MM.1S (cell line): ENCODE data around the gene IL17REL.
A peak's percentile ranks its signal among the peaks of the same experiment; 100 is the strongest.

Experiments
- DNase-seq: peaks from one replicate; pipeline ENCODE4 v3.0.0-alpha.2; 2015
- H2AFZ ChIP-seq: fragments of 300-600 bp; sonication (generic); 2 replicates; pipeline ENCODE4 v1.6.0; 2016; ENCODE audit warnings: antibody characterized with exemption, low read length
- H3F3A ChIP-seq: fragments of 300-600 bp; sonication (generic); 2 replicates; pipeline ENCODE4 v1.6.1; 2016; ENCODE audit warnings: mild to moderate bottlenecking, antibody characterized with exemption, low read length, moderate library complexity, mixed read lengths; ENCODE audit not compliant: insufficient read depth
- H3K27ac ChIP-seq: fragments of 300-600 bp; sonication (generic); 2 replicates; pipeline ENCODE4 v1.5.1; 2016; ENCODE audit warnings: mild to moderate bottlenecking, low read length
- H3K27me3 ChIP-seq: fragments of 300-600 bp; sonication (generic); replicated peaks from 2 replicates; pipeline ENCODE4 v1.6.0; 2016; ENCODE audit warnings: low read length; ENCODE audit not compliant: insufficient read depth
- H3K36me3 ChIP-seq: fragments of 300-600 bp; sonication (generic); replicated peaks from 2 replicates; pipeline ENCODE4 v1.6.1; 2016; ENCODE audit warnings: mild to moderate bottlenecking, low read length, mixed read lengths; ENCODE audit not compliant: insufficient read depth
- H3K4me1 ChIP-seq: fragments of 300-600 bp; sonication (generic); 2 replicates; pipeline ENCODE4 v1.6.1; 2016; ENCODE audit warnings: low read length, mixed read lengths
- H3K4me2 ChIP-seq: fragments of 300-600 bp; sonication (generic); 2 replicates; pipeline ENCODE4 v1.6.0; 2016; ENCODE audit warnings: low read depth, low read length
- H3K4me3 ChIP-seq: fragments of 300-600 bp; sonication (generic); 2 replicates; pipeline ENCODE4 v1.5.1; 2016; ENCODE audit warnings: low read length, mixed read lengths
- H3K79me2 ChIP-seq: fragments of 300-600 bp; sonication (generic); 2 replicates; pipeline ENCODE4 v1.6.1; 2016; ENCODE audit warnings: mixed run types, low read length, mixed read lengths
- H3K9ac ChIP-seq: fragments of 300-600 bp; sonication (generic); 2 replicates; pipeline ENCODE4 v1.6.1; 2016; ENCODE audit warnings: low read length, mixed read lengths
- H3K9me2 ChIP-seq: fragments of 300-600 bp; sonication (generic); replicated peaks from 2 replicates; pipeline ENCODE4 v1.6.1; 2016; ENCODE audit warnings: mild to moderate bottlenecking, low read length, mixed read lengths; ENCODE audit not compliant: insufficient read depth
- H3K9me3 ChIP-seq: fragments of 300-600 bp; sonication (generic); replicated peaks from 2 replicates; pipeline ENCODE4 v1.6.1; 2016; ENCODE audit warnings: mild to moderate bottlenecking, low read length, mixed read lengths; ENCODE audit not compliant: insufficient read depth
- H4K20me1 ChIP-seq: fragments of 300-600 bp; sonication (generic); 2 replicates; pipeline ENCODE4 v1.6.1; 2016; ENCODE audit warnings: mild to moderate bottlenecking, low read length, moderate library complexity, mixed read lengths; ENCODE audit not compliant: insufficient read depth
- CTCF ChIP-seq: fragments of 300-600 bp; sonication (generic); IDR thresholded peaks from 2 replicates; pipeline ENCODE4 v1.5.1; 2016; ENCODE audit warnings: antibody characterized with exemption, low read length, mixed read lengths
- EZH2 ChIP-seq: fragments of 300-600 bp; sonication (generic); optimal IDR thresholded peaks from 2 replicates; pipeline ENCODE3; 2017; ENCODE audit warnings: low read depth, mild to moderate bottlenecking, antibody characterized with exemption, low read length, mixed read lengths
- EZH2phosphoT487 ChIP-seq: fragments of 300-600 bp; sonication (generic); IDR thresholded peaks from 2 replicates; pipeline ENCODE4 v1.6.1; 2018; ENCODE audit warnings: antibody characterized with exemption, low read length

Gene IL17REL

GRCh38 chr22:49975543-49976389 lies 36.8 kb downstream of the IL17REL start:
- no peak overlapping the region for H3K9ac ChIP-seq
- no peak for DNase-seq
- H3K36me3 ChIP-seq, result no peaks in the 10 kb centered on the region
- no peak overlapping the region for H3K4me2 ChIP-seq
- peaks cover 4% of the 10 kb centered on the region; the same call in 1 of the 2 replicates for H3K4me1 ChIP-seq
- H3K27ac ChIP-seq, result no peak overlapping the region
- H3K27me3 ChIP-seq, result peaks cover 24% of the 10 kb centered on the region
- H3K9me3 ChIP-seq, result no peaks in the 10 kb centered on the region
- H3K9me2 ChIP-seq, result no peaks in the 10 kb centered on the region
- H3F3A ChIP-seq, result peaks cover 8% of the 10 kb centered on the region
- no peaks in the 10 kb centered on the region for H4K20me1 ChIP-seq
- no peaks in the 10 kb centered on the region for H3K79me2 ChIP-seq
- H2AFZ ChIP-seq, result no peak overlapping the region
- H3K4me3 ChIP-seq, result no peak overlapping the region
- TF ChIP-seq EZH2, result no peak
- no peak for TF ChIP-seq EZH2phosphoT487
- no peak for TF ChIP-seq CTCF

- TF ChIP-seq CTCF (no peak), EZH2phosphoT487 (no peak), EZH2 (no peak)
- Histone ChIP-seq H3K4me1 (peaks cover 8% of the 10 kb centered on the region), H3K79me2 (no peaks in the 10 kb centered on the region), H3F3A (peaks cover 11% of the 10 kb centered on the region), H3K4me3 (no peak overlapping the region), H2AFZ (no peak overlapping the region), H3K9me2 (no peaks in the 10 kb centered on the region), H3K4me2 (no peak overlapping the region), H4K20me1 (no peaks in the 10 kb centered on the region), H3K9me3 (no peaks in the 10 kb centered on the region), H3K27me3 (peaks cover 17% of the 10 kb centered on the region), H3K27ac (no peak overlapping the region), H3K9ac (no peak overlapping the region), H3K36me3 (no peaks in the 10 kb centered on the region)
- peak; percentile 3 for DNase-seq
These were observed 39.3 kb downstream of the IL17REL start for GRCh38 chr22:49973018-49973961.

- DNase-seq, result peak; percentile 0
- H4K20me1 ChIP-seq, result no peaks in the 10 kb centered on the region
- H3F3A ChIP-seq, result peaks cover 11% of the 10 kb centered on the region
- no peak overlapping the region for H3K9ac ChIP-seq
- peaks cover 16% of the 10 kb centered on the region for H3K27me3 ChIP-seq
- TF ChIP-seq EZH2phosphoT487 (no peak), CTCF (no peak), EZH2 (no peak)
- H3K4me1 ChIP-seq, result peaks cover 8% of the 10 kb centered on the region
- no peaks in the 10 kb centered on the region for H3K9me3 ChIP-seq
- H3K4me3 ChIP-seq, result no peak overlapping the region
- no peaks in the 10 kb centered on the region for H3K9me2 ChIP-seq
- no peak overlapping the region for H3K4me2 ChIP-seq
- no peak overlapping the region for H3K27ac ChIP-seq
- no peaks in the 10 kb centered on the region for H3K36me3 ChIP-seq
- H3K79me2 ChIP-seq, result no peaks in the 10 kb centered on the region
- no peak overlapping the region for H2AFZ ChIP-seq
These were observed 40.2 kb downstream of the IL17REL start for GRCh38 chr22:49972163-49973017.
